Dermis blood vessel endothelial cell (primary cell): ENCODE measurements around the gene GRHPR. TPM values are rescaled to one million over a fixed set of nuclear protein-coding genes. Genes with fewer than 3 reads are reported as not detected.
A peak's percentile ranks its signal among the peaks of the same experiment; 100 is the strongest.
"Not testable (repeated sequence)": the region's sequence is repeated elsewhere in the genome, so short reads cannot be mapped to it uniquely, and the experiment has no call there.

Experiments
- DNase-seq: peaks from one replicate; pipeline ENCODE4 v3.0.0; 2010
- total RNA-seq: library from RNA; depleted of rRNA; stranded (reverse); fragments of >200 nt; gene quantifications from 2 replicates; pipeline ENCODE4 v1.2.3, GENCODE V29; 2014

Gene GRHPR
- 113 and 174 TPM in 2 replicates for total RNA-seq

DNA sequence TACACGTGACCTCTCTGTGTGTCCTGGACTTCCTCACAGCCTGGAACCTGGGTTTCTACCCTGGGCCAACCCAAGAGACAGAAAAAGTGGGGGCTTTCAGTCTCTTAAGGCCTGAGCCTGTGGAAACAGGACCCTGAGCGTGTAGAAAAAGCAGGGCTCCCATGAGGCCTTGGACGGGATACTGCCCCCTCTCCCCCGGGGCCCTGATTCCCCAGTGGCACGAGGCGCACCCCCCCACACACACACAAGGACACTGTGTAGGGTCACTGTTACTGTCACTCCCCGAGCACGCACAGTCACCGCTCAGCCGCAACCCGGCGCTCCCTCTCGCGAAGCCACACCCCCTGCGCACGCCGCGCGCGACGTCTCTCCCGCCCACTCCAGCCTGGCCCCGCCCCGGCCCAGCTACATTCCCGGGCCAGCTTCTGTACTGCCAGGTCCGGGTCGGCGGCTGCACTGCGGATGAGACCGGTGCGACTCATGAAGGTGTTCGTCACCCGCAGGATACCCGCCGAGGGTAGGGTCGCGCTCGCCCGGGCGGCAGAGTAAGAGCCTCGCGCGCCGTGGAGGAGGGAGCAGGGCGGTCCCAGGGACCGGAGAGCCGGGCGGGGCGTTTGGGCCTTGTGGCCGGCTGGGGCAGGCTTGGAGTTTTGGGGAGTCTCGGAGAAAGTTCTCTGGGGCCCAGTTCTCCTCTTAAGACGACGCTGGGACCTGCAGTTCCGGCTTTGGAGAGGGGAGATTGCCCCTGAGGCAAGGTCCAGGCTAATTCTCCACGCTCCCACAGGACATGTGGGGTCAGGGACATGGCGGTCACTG, at the start of gene GRHPR:
Gene GRHPR (plus strand): TSS at position 408 of the 816 bp plus-strand sequence. CDS start 55 bp downstream, at position 463.
- peak; percentile 83 for DNase-seq

DNA sequence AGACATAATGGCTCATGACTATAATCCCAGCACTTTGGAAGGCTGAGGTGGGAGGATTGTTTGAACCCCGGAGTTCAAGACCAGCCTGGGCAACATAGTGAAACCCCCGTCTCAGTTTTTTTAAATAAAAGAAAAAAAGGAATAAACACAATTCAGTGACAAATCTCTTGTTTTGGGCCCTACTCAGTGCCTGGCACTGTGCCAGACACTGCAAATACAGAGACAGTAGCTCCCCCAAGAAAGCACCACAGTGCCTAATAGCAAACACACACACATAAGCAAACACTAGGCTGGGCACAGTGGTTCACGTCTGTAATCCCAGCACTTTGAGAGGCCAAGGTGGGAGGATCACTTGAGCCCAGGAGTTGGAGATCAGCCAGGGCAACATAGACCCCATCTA, 49.7 kb upstream of the GRHPR start:
- no peak for DNase-seq

DNA sequence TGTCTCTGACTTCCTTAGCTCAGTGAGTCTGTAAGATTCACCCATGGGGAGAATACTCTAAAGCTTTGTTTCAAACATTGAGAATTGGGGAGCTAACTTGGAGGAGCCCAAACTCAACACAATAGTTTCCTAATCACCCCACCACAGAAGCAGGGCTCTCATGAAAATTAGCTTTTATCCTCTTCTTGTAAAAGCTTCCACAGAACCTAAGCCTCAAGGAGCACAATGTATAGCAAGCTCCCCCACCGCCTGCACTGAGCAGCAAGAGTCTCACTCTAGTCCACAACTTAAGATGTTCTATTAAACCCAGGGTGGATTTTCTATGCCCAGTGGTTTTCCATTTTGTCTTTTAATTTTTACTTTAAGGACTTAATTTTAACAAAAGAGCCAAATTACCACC, 48.9 kb upstream of the GRHPR start:
- no peak for DNase-seq

DNA sequence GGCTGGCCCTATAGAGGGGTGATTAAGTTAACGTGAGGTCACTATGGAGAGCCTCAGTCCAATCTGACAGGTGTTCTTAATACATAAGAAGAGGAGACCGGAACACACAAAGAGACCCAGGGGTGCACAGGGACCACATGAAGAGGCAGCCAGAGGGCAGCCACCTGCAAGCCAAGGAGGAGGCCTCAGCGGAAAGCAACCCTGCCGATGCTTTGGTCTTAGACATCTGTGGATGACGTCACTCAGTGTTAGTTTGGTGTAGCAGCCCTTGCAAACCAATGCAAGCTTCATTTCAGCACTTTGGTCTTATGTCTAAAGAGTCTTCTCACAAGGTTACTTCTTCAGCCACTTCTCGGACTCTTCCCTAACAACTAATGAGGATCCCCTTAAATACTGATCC, 47.6 kb upstream of the GRHPR start:
- no peak for DNase-seq

DNA sequence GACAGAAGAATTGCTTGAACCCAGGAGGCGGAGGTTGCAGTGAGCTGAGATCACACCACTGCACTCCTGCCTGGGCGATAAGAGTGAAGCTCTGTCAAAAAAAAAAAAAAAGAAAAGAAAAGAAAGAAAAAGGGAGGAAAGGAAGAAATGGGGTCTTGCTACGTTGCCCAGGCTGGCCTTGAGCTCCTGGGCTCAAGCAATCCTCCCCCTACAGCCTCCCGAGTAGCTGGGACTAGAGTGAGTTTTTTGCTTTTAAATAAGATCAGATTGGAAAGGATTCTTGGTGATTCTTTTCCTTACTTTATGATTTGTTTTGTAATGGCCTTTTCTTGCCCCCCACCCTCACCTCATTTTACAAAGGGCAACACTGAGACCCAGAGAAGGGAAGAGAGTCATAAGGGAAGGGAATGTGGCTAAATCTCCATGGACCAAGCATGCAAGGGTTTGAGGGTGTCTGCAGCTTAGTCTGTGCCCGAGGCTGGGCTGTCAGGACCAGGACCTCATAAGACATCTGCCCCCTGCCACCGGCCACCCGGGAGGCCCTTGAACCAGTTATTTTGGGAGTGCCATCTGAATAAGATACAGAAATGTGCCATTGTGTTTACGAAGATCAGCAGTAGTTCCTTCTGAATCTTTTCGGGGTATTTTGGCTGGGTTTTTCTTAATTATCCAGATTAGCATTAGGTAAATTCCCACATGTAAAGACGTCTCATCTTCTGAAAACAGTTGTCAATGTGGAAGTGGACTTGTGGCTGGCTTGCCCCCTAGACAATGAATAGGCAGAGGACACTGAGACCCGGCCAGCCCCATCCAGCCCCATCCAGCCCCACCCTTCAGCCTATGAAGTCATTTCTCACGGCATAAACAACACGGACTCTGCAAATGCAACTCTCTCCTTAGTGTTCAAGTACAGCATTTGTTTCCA, 44.5 kb upstream of the GRHPR start:
- no peak for DNase-seq

DNA sequence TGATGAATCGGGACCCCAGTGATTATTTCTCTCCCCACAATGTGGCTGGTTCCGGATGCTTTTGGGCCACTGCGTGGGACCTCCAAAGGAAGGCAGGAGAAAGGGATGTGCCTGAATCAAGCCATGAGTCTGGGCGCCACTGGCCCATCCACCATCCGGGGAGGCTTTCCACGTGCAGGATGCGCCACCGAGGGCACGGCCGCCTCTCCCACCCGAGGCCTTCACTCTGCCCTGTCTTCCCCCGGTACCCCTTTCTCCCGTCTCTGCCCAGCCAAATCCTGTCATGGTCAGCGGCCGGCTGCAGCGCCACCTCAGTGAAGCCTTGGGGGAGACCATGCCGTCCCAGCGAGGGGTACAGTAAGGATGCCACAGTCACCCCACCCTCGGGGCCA, 43.9 kb upstream of the GRHPR start:
- DNase-seq: no peak

DNA sequence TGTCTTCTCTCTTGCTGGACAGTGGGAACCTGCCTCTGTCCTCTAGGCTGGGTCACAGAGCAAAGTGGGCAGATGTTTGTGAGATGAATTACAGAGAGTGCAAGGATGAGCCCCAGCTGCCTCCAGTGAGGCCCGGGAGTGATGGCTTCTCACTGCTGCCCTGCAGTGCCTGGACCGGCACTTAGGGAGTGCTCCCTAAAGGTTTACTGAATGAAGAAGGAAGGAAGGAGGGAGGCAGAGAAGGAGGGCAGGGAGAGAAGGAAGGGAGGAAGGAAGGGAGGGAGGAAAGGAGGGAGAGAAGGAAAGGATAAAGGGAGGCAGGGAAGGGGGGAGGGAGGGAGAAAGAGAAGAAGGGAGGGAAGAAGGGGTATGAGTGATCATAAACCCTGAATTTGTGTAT, 42.7 kb upstream of the GRHPR start:
- DNase-seq: no peak

DNA sequence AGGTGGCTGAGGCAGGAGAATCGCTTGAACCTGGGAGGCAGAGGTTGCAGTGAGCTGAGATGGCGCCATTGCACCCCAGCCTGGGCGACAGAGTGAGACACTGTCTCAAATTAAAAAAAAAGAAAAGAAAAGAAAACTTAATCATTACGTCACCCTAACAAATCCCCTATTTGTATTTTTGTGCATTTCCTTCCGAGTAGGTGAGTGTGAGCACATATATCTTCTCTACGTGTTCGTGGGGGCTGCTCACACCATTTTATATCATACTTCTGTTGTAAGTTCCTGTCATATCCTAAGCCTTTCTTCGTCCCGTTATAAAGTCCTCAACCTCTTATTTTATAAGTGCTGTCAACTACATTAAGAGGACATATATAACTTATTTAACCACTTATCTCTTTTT, 41.9 kb upstream of the GRHPR start:
- no peak for DNase-seq

DNA sequence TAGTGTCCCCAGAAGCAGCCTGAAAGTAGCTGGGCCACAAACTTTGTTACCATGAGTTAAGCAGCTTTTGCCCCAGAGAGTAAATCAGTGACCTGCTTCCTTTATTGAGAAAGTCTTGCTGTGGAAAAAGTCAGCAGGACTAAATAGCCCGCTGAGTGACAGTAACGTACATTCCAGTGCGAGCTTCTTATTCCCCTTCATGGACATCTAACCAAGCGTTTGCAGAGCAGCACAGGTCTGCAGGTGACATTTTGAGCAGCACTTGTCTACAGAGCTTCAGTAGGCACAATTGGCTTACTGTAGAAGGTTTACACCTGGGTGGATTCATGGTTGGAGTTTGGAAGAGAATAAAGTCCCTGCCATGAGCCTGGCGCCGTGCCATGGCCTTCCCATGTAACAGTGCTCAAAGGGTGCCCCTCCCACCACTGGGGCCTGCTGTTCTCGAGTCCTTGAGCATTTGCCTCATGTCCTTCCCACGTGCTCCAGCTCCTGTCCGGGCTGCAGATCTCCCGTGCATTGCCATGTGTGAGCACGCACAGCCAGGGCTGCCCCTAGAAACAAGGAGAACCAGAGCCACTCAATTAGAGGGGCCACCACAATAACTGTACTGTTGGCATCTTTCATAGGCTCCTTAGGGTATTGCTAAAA, 41.3 kb upstream of the GRHPR start:
- no peak for DNase-seq

DNA sequence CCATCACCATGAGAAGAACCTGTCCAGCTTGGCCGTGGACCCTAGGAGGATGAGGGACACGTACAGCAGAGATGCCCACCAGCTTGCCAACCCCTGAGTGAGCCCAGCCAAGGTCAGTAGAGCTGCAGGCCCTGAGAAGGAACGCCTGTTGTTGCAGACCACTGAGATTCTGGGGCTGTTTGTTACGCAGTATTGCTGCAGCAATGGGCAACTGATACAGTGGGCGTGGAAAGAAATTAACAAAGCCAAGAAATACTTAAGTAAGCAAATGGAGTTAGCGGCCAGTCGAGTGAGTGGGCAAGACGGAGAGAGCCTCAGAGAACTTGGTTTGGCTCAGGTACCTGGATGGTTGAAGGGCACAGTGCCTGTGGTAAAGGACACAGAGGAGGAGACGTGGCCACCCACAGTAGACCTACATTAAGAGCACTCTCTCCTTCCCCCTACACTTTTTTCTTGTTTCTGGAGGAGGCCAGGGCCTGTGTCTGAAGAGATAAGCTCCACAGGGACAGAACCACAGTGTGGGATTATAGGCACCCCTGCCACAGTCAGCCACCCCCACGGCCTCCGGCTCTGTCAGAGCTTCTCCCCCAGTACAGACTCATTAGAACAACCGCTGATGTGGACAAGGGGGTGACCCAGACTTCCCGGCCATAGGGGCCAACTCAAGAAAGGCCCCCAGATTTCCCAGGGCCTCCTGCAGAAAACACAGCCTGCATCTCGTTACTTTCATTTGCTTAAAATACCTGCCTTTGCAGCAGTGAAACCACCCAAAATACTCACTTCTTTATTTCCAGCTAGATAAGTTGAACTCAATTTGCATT, 40.1 kb upstream of the GRHPR start:
- DNase-seq: no peak

DNA sequence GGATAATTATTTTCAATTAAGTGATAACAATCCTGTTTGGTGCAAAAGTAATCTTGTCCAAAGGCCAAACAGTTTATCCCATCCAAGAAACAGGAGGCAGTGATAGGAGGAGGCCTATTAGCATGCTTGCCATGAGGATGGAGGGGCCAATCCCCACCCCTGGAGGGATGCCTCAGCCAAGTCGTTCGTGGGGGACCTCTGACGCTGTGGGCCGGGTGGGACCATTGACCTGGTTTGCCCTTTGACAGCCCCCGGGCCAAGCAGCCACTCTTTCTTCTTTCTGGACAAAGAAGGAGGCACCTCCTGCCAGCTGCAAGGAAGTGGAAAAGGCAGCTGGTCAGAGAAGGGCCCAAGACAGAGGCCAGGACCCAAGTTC, 39.5 kb upstream of the GRHPR start:
- no peak for DNase-seq

DNA sequence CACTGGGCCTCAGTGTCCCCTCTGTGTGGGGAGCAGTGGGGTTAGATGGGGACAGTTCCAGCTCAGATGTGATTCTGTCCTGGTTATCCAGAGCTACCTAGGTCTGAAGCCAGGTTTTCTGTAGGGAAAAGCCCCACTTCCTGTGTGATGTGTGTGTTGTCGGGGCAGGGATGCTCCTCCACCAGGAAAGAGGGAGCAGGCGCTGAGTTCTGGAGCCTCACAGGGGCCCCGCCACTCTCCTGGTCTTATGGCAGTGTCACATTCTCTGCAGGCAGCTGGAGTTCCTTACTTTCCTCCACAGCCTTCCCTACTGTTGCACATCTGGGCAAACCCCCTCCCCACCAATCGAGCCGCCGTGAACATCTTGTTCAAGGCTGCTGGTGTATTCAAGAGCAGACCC, 39.1 kb upstream of the GRHPR start:
- DNase-seq: no peak

DNA sequence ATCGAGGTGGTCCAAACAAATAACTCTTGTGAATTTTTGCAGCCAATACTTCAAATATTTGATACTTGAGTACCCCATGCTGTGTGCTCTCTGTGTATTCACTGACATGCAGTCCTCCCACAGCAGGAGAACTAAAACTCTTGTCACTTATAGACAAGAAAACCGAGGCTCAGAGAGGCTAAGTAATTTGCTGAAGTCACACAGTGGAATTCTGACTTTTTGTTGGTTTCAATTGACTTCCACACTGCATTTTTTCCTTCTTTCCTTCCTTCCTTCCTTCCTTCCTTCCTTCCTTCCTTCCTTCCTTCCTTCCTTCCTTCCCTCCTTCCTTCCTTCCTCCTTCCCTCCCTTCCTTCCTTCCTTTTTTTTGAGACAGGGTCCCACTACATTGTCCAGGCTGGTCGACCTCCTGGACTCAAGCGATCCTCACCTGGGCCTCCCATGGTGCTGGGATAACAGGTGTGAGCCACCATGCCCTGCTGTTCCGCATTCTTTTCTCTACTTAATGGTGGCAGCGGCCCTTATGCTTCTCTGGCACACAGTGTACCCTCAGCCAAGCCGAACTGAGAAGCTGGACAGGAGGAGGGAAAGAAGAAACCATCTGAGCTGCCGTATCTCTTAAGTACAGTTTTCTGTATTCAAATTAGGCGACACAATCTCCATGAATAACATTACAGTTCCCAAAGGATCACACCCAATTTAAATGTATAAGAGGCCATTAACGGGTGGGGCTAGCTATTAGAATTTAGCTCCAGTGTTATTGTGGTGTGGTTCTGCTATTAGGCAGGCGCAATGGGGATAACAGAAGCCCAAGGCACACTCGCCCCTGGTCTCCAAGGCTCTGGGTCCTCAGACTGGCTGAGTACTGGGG, 38.4 kb upstream of the GRHPR start:
- no peak for DNase-seq

DNA sequence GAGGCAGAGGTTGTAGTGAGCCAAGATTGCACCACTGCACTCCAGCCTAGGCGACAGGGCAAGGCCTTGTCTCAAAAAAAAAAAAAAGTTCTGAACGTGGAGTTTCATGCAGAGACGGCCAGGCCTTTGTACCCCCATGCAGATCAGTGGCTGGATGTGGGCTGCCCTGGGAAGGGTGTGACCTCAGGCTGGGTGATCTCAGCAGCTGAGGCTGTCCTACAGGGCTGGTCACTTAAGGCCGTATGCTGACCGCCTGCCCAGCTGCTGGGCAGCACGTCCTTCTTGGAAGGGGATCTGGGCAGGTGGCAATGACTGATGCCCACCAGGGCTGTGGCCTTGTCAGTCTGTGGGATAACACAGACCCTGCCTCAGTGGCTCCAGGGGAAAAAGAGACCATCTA, 37.2 kb upstream of the GRHPR start:
- no peak for DNase-seq

DNA sequence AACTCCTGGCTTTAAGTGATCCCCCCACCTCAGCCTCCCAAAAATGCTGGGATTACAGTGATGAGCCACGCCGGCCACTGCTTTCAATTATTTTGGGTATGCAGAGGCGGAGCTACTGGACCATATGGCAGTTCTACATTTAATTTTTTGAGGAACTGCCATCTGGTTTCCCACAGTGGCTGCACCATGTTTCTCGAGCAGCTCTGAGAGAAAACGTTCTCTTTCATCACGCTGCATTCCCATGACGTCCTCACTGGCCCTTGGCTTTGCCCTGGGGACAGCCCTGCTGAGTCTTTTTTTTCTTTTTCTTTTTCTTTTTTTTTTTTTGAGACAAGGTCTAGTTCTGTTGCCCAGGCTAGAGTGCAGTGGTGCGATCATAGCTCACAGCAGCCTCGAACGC, 35.5 kb upstream of the GRHPR start:
- DNase-seq: no peak

DNA sequence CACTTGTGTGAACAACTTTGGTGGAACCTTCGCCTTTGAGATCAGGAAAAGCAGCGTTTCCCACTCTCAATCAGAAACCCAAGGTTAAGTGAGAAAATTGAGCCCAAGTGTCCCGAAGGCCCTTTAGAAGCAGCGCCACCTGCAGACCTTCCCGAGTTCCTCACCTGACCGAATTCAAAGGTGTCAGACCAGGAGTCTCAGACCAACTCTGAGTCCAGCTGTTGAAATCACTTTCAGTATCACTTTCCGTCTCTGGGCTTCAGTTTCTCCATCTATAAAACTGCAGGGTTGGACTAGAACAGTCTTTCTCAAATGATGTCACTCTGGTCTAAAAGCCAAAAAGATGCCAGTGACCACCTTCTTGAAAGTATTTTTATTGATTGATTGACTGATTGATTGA, 31.7 kb upstream of the GRHPR start:
- DNase-seq: peak; percentile 43

DNA sequence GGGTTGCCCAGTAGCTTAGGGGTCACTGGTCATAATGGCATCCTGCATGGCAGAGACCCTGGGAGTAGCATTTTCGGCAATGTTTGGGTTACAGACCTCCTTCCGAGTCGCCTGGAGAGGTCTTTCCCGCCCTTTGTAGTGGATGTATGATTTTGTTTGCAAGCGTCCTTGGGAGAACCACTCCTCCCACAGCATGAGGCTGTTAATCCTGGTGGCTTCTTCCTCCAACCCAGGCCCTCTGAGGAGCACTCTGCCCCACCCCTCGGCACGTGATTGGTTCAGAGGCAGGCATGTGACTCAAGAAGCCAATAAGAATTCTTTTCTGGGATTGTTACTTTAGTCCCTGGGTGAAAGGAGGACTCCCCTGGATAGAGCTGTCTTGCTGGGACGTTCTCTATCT, 30.2 kb upstream of the GRHPR start:
- DNase-seq: no peak

DNA sequence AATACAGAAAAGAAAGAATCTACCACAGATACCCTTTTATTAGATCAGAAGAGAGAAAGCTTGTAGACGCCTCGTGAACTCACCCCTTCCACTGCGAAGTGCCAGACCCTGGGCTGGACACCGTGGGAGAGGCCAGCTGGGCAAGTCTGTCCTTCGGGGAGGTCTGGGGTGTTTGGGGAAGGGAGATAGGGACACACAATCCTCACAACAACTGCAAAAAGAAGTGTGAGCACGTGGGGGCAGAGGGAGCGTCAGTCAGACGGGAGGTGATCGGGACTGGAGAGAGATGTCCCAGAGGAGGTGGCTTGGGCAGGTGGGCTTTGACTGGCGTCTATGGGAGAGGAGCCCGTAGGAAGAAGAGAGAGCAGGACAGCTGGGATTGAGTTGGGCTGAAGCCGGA, 27.3 kb upstream of the GRHPR start:
- no peak for DNase-seq

DNA sequence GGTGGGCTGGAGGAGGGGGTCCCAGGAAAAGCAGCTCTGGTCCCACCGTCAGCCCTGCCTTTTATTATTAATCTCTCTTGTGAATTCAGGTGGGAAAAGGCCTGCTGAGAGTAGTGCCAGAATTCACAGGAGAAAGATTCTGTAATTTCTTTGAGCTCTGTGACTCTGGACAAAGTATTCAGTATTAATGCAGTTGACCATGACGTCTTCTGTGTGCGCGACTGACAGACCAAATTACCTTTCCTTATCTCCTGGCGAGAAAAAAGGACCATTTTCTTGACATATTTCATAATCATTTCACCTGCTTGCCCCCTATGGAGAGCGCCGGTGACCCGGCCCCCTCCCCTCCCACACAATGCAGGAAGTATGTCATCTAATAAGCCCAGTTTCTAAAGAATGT, 26.8 kb upstream of the GRHPR start:
- DNase-seq: no peak

DNA sequence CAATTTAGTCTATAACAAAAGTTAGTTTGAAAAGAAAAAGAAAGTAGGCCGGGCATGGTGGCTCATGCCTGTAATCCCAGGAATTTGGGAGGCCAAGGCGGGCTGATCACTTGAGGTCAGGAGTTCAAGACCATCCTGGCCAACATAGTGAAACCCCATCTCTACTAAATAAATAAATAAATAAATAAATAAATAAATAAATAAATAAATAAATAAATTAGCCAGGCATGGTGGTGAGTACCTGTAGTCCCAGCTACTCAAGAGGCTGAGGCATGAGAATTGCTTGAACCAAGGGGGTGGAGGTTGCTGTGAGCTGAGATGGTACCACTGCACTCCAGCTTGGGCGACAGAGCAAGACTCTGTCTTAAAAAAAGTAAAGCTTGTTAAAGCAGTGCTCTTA, 24.5 kb upstream of the GRHPR start:
- not testable (repeated sequence) for DNase-seq

DNA sequence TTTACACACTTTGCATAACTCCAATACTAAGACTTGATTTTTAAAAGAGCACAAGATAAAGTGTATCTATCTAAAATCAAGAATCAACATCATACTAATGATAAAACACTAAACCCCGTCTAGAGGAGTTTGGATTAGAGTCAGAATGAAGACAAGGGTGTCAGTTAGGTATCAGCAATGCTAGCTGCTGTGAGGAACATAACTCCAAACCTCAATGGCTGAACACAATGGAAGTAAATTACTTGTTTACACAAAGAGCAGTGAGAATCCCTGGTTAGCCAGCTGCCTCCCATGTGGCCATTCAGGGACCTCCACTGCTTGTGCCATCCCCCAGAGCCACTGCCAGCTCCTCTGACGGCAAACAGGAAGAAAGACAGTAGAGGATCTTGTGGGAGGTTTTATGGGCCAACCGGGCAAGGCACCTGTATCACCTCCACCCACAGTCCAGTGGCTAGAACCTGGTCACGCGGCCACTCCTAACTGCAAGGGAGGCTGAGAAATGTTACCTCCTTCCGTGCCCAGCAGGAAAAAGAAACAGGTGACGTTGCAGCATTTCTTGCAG, 24.0 kb upstream of the GRHPR start:
- no peak for DNase-seq
